NCI-H146 treated with DMSO at 0.1 percent for 48 hours (cell line): ENCODE results near the gene KCTD1.

Experiments
- DNase-seq: peaks from one replicate; lab custom pipeline; 2025; ENCODE audit not compliant: unreplicated experiment; lab: John Stamatoyannopoulos, UW

KCTD1 gene

DNA sequence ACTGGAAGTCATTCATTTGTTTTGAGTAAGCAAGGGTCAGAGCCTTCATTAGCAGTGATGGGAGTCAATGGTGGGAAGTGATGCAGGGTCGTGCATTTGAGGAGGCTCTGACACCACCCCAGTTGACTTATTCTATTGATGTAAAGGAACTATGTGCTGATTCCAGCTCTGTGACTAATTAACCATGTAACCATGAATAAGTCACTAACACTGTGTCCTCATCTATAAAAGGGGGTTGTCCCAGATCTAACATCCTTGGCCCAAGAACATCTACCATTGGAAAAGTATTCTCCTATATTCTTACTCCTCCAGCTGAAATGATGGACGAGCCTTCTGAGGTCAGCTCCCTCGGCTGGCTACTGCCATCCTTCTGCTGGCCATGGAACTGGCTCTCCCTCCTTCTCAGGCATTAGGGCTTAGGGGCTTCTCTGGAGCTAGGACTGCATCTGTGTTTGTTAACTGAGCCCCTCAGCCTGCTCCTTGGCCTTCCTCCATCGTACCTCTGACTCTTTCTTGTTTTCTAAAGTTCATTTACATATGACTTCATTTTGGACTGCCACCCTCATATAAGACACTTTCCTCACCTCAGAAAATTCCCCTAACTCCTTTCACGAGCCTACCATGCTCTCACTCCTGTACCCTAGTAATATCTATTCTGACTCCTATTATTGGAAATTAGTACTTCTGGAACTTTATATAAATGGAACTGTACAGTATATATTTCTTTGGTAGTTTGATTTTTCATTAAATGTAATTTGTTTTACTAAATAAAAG, 115.5 kb downstream of the KCTD1 start:
- no peak for DNase-seq

DNA sequence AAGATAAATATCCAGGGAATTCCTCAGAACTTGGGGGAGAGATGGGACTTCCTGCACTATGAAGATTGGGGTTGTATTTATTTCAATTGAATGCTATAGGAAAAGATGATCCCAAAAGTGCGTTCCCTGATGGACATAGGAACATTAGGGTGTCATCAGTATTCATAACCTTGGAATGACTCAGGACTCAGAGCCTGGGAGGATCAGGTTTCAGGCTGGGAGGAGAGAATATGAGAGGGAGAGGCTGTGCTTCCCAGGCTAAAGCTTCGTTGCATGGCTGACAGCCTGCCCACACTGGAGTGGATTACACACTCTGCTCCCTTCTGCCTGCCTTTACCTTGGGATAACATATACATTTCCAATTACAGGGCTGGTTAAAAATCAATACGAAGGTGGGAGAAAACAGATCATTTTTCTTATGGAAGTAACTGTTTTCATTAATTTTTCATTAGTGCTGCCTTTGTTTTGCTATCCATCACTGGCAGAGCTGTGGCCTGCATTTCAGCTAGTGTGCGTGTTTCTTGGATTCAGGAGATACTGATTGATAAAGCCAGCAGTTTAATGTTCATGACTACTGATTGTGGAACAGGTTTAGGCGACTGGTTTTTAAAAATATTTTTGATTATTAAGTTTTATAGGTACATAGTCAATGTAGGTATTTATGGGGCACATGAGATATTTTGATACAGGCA, 118.7 kb downstream of the KCTD1 start:
- no peak for DNase-seq

DNA sequence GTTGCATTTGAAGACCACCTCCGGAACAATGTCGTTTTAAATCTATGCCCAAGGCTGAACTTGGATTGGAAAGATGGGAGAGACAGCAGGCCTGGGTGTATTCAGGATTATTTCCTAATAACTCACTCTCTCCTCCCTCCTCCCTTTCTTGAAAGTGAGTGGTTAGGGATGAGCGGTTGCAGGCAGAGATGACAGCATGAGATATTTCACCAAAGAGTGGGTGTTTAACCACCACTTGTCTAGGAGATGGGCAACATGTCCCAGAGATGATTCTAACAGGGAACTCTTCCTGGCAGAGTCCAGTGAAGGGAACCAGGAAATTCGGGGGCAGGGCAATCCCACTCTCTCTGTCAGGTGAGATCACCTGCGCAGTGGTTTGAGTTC, 123.2 kb downstream of the KCTD1 start:
- no peak for DNase-seq

DNA sequence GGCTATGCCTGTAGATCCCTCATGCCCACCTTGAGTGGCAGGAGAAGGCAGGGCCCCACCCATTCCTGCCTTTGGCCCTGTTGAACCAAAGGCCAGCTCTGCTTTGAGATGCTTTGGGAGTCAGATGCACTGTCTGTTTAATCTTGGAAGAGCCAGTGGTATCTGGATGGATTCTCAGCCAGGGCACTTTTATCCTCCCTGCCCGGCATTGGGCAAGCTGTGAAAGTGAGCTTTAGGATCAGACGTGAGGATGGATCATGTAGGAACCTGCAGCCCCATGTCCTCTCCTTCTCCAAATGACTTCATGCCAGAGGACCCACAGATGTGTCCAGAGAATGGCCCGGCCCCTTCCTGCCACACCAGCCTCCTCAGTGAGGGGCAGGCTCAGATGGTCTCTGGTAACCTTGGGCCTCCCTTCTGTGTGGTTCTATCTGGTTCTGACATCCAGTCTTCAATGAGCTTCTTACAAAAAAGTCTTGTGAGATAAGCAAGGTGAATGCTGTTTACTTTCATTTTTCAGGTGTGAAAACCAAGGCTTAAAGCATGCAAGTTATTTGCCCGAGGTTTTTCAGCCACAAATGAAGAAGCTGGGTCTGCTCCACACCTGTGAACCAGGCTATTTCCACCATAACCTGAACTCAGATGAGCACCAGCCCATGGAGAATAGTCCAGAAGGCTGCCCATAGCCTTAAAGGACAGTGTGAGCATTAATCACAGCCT, 123.8 kb downstream of the KCTD1 start:
- DNase-seq, result no peak

DNA sequence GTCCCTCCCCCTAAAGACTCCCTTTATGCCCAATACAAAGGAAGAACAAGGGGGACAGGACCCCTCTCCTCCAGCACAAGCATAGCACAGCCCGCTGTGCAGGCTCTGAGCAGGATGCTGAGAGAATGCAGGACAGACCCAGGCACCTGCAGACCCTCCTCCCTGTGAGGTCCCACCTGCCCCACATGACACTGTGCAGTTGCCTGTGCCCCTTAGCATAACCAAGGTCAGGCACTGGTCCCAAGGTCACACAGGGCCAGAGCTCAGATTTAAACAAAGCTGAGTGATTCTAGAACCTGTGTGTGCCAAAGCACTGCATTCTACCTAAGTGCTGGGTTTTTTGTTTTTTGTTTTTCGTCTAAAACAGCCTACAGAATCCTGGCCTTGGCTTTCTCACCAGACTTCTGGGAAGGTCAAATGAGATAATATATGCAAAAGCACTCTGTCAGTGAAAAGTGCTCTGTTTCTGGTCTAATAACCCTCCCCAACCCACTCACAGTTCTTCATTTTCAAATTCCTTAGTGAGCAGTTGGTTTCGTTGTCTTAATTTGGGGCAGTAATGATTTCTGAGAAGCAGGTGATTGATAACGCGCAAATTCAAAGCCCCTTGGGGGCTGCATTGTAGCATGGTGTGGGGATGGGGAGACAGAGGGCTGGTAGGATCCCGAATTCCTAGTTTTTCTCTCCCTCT, 125.7 kb downstream of the KCTD1 start:
- no peak for DNase-seq

DNA sequence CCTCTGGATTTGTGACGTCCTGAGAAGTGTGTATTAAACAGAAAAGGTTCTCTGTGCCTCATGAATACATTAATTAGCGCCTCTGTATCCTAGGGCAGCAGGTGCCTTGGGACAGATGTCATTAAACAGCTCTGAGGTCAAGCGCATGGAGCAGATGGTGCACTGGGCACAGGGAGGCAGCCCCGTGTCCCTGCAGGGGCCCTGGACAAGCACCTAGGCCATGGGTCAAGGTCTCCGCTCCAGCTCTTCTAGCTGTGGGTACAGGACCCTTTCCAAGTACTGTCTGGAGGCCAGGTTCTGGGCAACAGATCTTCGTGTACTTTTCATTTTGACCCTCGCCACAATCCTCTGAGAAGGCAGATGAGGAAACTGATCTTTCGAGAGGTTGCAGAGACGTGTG, 126.4 kb downstream of the KCTD1 start:
- DNase-seq, result no peak

DNA sequence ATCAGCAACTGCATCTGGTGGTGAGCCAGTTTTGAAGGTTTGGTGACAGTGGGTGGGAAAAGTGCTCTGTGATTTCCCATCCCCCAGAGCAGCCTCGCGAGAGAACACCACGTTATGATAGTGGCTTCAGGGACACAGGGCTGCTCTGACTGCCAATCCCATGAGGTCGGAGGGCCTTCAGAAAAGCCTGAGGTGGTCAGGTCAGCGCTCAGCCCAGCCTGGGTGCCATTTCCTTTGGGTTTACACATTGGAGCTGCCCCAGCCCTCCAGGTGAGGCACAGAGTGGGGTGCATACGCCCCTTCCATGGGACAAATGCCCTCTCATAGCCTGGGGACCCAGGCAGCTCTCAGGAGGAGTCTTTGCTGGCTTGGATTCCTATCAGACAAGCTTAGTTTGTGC, 126.8 kb downstream of the KCTD1 start:
- DNase-seq, result no peak

DNA sequence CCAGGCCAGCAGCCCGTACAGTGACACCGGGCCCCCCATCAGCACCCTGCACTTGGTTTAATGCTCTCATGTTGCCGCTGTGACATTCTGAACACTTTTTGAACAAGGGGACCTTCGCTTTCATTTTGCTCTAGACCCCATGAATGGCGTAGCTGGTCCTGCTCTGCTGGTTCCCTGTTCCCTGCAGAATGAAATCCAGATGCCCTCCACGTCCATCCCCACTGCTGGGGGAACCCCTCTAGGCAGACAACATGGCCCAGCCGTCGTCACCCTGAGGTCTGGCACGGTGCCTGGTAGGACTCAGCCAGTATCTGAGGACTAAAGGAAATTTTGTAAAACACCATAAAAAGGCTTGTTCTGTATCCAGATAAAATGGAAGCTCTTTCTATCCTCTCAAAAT, 128.6 kb downstream of the KCTD1 start:
- no peak for DNase-seq

DNA sequence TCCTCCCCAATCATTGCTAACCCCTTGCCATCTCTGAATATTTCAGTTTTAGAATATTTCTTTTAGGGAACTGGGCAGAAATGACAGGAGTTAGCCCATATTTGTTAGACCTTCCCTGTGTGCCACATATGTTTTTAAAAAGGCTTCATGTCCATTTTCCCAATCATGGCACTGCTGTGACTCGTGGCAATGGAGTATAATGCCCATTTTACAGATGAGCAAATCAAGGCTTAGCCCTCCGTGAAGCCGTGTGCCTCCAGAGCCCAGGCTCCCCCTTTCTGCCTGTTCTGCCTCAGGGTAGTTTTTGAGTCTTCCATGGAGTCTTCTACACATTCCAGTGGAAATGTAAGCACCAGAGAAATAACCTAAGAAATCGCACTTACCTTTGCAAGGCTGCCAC, 130.1 kb downstream of the KCTD1 start:
- no peak for DNase-seq

DNA sequence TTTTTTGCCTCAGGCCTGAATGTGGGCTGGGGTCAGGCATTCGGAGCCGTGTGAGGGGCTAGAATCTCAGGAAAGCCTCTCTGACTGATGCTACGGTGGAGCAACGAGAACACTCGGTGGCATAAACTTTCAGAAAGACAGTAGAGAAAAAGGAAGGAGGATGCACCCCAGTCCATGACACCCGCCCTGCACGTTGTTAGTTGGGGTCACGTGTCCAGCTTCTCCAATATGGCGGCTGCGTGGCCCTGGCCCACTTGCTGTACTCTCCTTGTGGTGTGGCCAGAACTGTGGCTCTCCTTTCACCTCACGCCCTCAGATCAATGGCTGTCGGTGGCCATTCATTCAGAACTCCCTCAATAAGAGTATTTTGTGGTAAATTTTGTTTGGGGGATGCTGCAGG, 131.2 kb downstream of the KCTD1 start:
- DNase-seq, result no peak

DNA sequence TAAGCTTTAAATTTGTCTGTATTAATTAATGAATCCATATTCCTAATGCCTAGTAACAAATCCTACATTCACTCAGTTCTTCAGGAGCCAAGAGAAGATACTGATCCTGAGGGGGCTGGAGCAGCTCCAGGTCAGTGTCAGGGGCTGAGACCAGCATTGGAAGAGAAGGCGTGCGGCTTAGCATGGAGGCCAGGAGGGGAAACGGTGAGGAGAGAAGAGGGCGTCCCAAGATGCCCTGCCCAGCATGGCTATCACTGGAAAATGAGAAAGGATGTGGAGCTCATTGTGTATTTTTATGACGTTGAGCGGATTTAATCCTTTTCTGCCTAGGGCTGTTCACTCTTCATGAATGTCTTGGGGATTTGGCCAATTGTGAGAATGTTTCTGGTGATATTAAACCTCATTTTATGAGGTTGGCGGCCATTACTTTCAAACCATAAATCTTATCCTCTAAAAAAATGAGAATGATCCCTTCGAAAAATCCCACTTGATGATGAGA, 131.7 kb downstream of the KCTD1 start:
- DNase-seq, result no peak

DNA sequence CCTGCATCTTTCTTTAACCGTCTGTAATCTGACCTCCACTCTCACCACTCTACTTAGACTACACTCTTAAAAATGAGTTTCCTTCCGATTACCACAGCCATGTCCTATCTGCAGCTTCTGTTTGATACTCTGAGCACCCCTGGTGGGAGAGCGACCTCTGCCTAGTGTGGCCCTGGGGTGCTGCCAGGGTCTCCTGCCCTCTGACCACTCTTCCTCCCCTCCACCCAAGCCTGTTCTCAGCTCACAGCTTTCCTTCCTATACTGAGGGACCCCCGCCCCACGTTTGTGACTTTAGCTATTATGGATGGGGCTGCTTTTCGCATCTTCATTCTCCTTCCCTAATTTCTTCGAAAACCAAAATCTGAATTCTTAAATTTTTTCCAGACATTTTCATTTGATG, 132.7 kb downstream of the KCTD1 start:
- DNase-seq, result no peak

DNA sequence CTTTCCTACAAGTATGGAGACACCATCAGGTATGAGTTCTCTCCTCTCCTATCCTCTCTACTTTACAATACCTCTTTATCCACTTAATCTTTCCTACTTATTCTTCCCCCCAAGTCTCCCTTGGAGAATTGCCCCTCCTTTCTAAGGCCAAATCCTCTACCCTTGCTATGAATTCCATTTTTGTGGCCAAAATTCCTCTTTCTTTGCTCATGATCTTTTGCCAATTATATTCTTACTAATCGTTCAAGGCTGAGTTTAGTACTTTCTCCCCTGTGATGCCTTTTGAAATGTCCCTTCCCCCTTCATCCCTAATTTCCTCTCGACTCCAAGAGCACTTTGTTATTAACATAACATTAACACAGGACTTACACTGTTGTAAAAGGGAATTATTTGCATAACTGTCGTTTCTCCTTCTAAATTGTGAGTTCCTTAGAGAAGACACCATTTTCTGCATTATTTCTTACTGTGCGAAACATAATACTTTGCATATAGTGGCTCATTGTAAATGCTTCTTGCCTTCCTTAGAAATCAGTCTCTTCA, 133.4 kb downstream of the KCTD1 start:
- no peak for DNase-seq

DNA sequence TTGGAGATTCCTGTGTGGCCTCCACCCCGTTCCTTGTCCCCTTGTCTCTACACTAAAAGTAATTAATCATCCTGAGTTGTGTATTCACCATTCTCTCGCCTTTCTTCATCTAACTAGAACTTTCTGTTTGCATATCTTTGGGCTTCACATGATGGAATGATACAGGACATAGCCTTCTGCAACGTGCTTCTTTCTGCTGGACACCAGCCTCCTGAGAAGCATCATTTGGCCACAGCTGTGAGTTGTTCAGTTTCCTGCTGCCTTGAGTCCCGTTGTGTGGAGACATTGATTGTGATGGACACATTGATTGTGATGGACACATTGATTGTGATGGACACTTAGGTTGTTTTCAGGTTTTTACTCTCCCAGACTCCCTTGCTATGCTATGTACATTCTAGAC, 139.3 kb downstream of the KCTD1 start:
- DNase-seq, result no peak

DNA sequence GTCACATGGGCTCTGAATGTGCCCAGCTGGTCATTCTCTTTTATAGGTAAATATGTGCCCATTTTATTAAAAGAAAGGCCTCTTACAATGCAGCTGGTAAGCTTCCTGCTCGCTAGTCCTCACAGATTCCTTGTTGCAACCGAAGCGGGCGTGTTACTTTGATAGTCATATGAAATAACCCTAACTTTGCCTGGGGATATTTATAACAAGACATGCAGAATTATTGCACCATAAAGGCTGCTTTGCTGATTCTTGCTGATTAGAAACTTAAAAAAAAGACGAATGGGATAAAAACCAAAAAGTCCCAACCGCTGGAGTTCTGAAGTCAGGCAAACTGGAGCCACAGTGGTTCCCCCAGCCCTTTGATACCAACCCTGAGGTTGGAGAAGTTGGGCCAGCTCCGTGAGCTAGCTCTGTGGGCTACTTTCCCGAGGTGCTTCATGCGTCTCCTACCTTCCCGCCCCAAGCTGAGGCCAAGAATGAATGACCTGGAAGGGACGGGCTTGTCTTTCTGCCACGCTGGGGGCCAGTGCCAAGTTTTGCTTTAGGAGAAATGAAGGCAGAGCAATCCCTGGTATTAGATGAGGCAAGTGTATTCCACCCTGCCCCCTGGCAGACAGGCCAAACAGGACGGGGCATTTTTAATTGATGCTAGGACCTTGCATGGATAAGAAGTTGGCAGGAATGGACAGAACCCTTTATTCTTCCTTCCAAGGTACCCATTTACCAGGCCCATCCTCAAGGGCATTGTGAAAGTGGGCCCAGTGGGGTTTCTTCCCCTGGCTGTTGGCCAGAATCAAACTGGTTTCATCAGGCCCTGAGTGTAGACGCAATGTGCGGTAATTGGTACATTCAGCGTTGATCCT, 140.4 kb downstream of the KCTD1 start:
- no peak for DNase-seq

DNA sequence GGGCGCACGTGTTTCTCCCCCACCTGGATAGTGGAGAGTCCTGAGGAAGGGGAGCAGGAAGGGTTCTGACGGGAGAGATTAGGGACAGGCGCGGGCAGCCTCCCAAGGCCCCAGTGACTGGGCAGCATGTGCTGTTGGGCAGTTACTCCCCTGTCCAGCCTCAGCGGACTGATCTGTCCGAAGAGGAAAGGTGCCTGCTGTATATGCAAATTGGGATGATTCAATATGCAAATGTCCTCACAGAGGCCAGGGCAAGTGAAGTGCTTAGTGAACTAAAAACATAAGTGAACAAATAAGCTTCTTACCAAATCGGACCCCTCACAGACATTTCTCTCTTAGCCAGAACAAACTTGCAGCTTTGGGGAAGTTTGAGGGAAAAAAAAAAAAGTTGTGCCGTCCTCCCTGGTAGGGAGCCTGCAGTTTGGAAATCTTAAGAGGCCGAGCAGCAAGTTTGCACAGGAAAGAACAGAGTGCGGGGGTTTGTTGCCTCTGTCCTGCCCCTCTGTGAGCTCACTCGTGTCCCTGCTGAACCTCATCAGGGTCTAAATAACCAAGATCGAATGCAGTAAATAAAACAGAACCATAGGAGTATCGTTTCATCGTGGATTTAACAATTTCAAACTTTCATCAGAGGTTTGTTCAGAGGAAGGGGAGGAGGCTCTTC, 141.4 kb downstream of the KCTD1 start:
- no peak for DNase-seq

DNA sequence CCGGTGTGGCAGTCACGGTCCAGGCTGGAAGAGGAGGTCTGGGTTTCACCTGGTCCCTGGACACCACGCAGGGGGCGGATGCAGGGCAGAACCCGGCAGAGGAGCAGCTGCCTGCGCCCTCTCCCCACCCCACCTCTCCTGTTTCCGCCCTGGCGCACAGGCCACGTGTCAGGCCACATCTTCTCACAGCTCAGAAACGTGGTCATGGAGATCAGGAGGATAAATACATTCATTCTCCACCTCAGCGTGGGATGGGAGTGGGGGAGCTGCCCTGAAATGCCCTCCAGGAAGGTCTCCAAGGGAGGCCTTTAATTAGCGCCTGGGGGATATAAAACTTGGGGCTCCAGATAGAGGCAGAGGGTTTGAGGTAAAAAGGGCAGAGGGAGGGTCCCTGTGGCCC, 142.0 kb downstream of the KCTD1 start:
- no peak for DNase-seq

DNA sequence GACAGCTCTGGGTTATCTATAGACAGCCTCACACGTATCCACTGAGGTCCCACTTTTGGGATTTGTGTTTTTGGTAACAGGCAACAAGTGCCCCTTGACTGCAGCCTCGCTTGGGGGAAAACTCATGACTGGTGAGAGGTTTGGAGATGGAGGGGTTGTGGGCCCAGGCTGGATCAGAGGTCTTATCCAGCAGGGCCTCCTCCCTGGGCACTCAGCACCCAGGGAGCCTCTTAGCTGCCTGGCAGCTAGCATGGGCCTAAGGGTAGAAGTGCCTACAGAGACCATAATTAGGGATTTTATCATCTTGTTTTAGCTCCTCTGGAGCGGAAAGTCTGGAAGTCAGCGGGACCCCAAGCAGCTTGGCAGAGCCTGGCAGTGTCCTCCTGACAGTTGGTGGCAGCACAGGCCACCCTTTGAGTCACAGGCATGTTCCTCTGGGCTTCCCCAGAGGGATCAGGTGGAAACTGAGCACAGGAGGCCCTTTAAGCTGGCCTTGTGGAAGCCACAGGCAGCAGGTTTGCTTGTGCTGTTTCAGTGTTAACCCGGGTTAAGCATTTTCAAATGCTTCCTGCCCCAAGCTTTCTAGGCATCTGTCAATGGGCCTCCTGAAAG, 143.1 kb downstream of the KCTD1 start:
- no peak for DNase-seq
